CD14-positive monocyte (primary cell): ENCODE measurements around the gene CYSLTR2. TPM values are rescaled to one million over a fixed set of nuclear protein-coding genes. Genes with fewer than 3 reads are reported as not detected.

Experiments used
- DNase-seq, 3 donors: peaks; one replicate each; pipeline ENCODE4 v3.0.0-alpha.2; 2011 to 2022
- H2AFZ ChIP-seq: 2 replicates; pipeline ENCODE4 v1.6.0; 2012; ENCODE audit warnings: mild to moderate bottlenecking, low read depth, low read length, inconsistent platforms; ENCODE audit not compliant: insufficient read depth, poor library complexity, severe bottlenecking
- H3K27ac ChIP-seq, 2 donors: 1 replicate in 1 of 2; 2 replicates in 1 of 2; pipeline ENCODE4 v1.5.1; 2012 to 2013; ENCODE audit warnings: low read length in 2 of 2, control low read depth in 1 of 2, inconsistent platforms in 1 of 2, low read depth in 1 of 2, mild to moderate bottlenecking in 1 of 2
- H3K27me3 ChIP-seq, 2 donors: one replicate each; pipeline versions ENCODE4 v1.6.0 to v1.6.1; 2011 to 2013; ENCODE audit warnings: low read length in 2 of 2; ENCODE audit not compliant: control insufficient read depth in 2 of 2, insufficient read depth in 2 of 2
- H3K36me3 ChIP-seq, 2 donors: replicated peaks in 1 of 2; 1 replicate in 1 of 2; 2 replicates in 1 of 2; pipeline versions ENCODE4 v1.5.1 to v1.6.1; 2012 to 2013; ENCODE audit warnings: low read length in 2 of 2, control low read depth in 1 of 2, inconsistent platforms in 1 of 2, mild to moderate bottlenecking in 1 of 2; ENCODE audit not compliant: insufficient read depth in 2 of 2, control insufficient read depth in 1 of 2
- H3K4me1 ChIP-seq, 2 donors: 1 replicate in 1 of 2; 2 replicates in 1 of 2; pipeline versions ENCODE4 v1.5.1 to v1.6.1; 2012 to 2013; ENCODE audit warnings: low read length in 2 of 2, control low read depth in 1 of 2, inconsistent platforms in 1 of 2, mild to moderate bottlenecking in 1 of 2, moderate library complexity in 1 of 2; ENCODE audit not compliant: insufficient read depth in 2 of 2, control insufficient read depth in 1 of 2
- H3K4me2 ChIP-seq: replicated peaks from 2 replicates; pipeline ENCODE3; 2012; ENCODE audit warnings: low read length, moderate library complexity, mild to moderate bottlenecking; ENCODE audit not compliant: poor library complexity, severe bottlenecking; ENCODE audit errors: extremely low read depth
- H3K4me3 ChIP-seq, 3 experiments: fragments of 200-600 bp in 1 of 3; sonication (generic) in 1 of 3; replicated peaks in 1 of 3; 1 replicate in 2 of 3; 2 replicates in 1 of 3; pipeline ENCODE4 v1.5.1; 2011 to 2013; ENCODE audit warnings: low read length in 3 of 3, mild to moderate bottlenecking in 3 of 3, control low read depth in 2 of 3, low read depth in 2 of 3, inconsistent platforms in 1 of 3, moderate library complexity in 1 of 3
- H3K79me2 ChIP-seq: 2 replicates; pipeline ENCODE4 v1.6.0; 2012; ENCODE audit warnings: mild to moderate bottlenecking, control low read depth, inconsistent platforms, low read length, moderate library complexity; ENCODE audit not compliant: insufficient read depth
- H3K9ac ChIP-seq: 2 replicates; pipeline ENCODE4 v1.6.0; 2017; ENCODE audit warnings: low read length, mild to moderate bottlenecking; ENCODE audit not compliant: insufficient read depth, poor library complexity, severe bottlenecking
- H3K9me3 ChIP-seq, 2 donors: replicated peaks in 1 of 2; 1 replicate in 1 of 2; 2 replicates in 1 of 2; pipeline versions ENCODE4 v1.5.1 to v1.6.1; 2012 to 2013; ENCODE audit warnings: low read length in 2 of 2, control low read depth in 1 of 2; ENCODE audit not compliant: control insufficient read depth in 1 of 2, insufficient read depth in 1 of 2
- H4K20me1 ChIP-seq: 2 replicates; pipeline ENCODE4 v1.6.0; 2012; ENCODE audit warnings: mild to moderate bottlenecking, low read length, control low read depth, moderate library complexity; ENCODE audit not compliant: insufficient read depth
- H3K27ac Mint-ChIP-seq, 7 donors: one replicate each; pipeline ENCODE4 v1.8.0; 2020; ENCODE audit warnings: mild to moderate bottlenecking in 7 of 7, mixed read lengths in 7 of 7, moderate library complexity in 6 of 7, inconsistent platforms in 2 of 7
- H3K27me3 Mint-ChIP-seq, 3 donors: one replicate each; pipeline ENCODE4 v1.8.0; 2021 to 2022; ENCODE audit warnings: low read depth in 3 of 3, mild to moderate bottlenecking in 3 of 3, mixed read lengths in 3 of 3, moderate library complexity in 3 of 3, inconsistent platforms in 1 of 3
- H3K36me3 Mint-ChIP-seq, 2 donors: one replicate each; pipeline ENCODE4 v1.8.0; 2020; ENCODE audit warnings: mixed read lengths in 2 of 2, inconsistent platforms in 1 of 2, mild to moderate bottlenecking in 1 of 2
- H3K4me1 Mint-ChIP-seq: one replicate; pipeline ENCODE4 v1.8.0; 2020; ENCODE audit warnings: mild to moderate bottlenecking, mixed read lengths
- H3K4me3 Mint-ChIP-seq, 2 donors: one replicate each; pipeline ENCODE4 v1.8.0; 2020; ENCODE audit warnings: mild to moderate bottlenecking in 2 of 2, mixed read lengths in 2 of 2, moderate library complexity in 1 of 2
- H3K9me3 Mint-ChIP-seq, 7 donors: one replicate each; pipeline ENCODE4 v1.8.0; 2020 to 2022; ENCODE audit warnings: mixed read lengths in 7 of 7, mild to moderate bottlenecking in 6 of 7, moderate library complexity in 6 of 7, inconsistent platforms in 2 of 7
- CTCF ChIP-seq: fragments of 200-600 bp; IDR thresholded peaks from one replicate; pipeline ENCODE4 v1.8.0; 2022; ENCODE audit warnings: antibody characterized with exemption, mild to moderate bottlenecking
- WGBS: methylation state at CpG from one replicate; pipeline ENCODE4 v1.1.5; 2013; ENCODE audit warnings: missing lambda C conversion rate; ENCODE audit not compliant: insufficient coverage; 5-methylcytosine and 5-hydroxymethylcytosine counted together
- intact Hi-C, 2 donors: fragments of 100-400 bp; cut with micrococcal nuclease; formaldehyde crosslinking; loops; one replicate each; pipeline versions ENCODE4 v1.15.0 to v1.15.1; 2023
- polyA plus RNA-seq, 3 donors: library from polyadenylated mRNA; depleted of rRNA in 1 of 3; unstranded in 2 of 3; stranded (reverse) in 1 of 3; fragments of 300-500 nt in 2 of 3; fragments of >200 nt in 1 of 3; fragmentation: Illumina TruSeq in 2 of 3; gene quantifications; 1 replicate in 2 of 3; 2 replicates in 1 of 3; pipeline ENCODE4 v1.2.3, GENCODE V29; 2012 to 2021

The CYSLTR2 gene
- polyA plus RNA-seq, 3 donors = 1.9 to 6.5 (median 4.1) TPM

- Histone ChIP-seq H3K4me2 (no peak overlapping the region), H3K79me2 (no peaks in the 10 kb centered on the region), H3K27me3 (no peaks in the 10 kb centered on the region), H3K4me1 (no peaks in the 10 kb centered on the region), H3K36me3 (no peaks in the 10 kb centered on the region), H3K4me3 (no peak overlapping the region), H2AFZ (no peak overlapping the region), H4K20me1 (no peaks in the 10 kb centered on the region), H3K9ac (no peak overlapping the region), H3K27ac (no peak overlapping the region), H3K9me3 (peaks cover 3 to 4% of the 10 kb centered on the region in 2 donors)
- 97% methylated on average over 9 of the region's 9 CpGs for WGBS
- H3K27me3 Mint-ChIP-seq = peaks cover 0 to 2% (median 0%) of the 10 kb centered on the region in 3 donors
- intact Hi-C loops = no loop called here
- H3K4me1 Mint-ChIP-seq = peaks cover 12% of the 10 kb centered on the region
- TF ChIP-seq CTCF = no peak
- H3K9me3 Mint-ChIP-seq = peaks cover 2 to 9% (median 8%) of the 10 kb centered on the region in 7 donors
- H3K27ac Mint-ChIP-seq = peak overlapping the region in 4 of 7 donors; percentile 11 to 47 (median 22)
- no peak for DNase-seq
- no peaks in the 10 kb centered on the region for H3K36me3 Mint-ChIP-seq
- no peak overlapping the region for H3K4me3 Mint-ChIP-seq
Observed at GRCh38 chr13:48750588-48751383, 97.1 kb downstream of the CYSLTR2 start.

- Histone ChIP-seq H3K4me2 (no peak overlapping the region), H3K27me3 (no peaks in the 10 kb centered on the region), H3K27ac (no peak overlapping the region), H3K9ac (no peak overlapping the region), H4K20me1 (no peaks in the 10 kb centered on the region), H3K4me3 (no peak overlapping the region), H2AFZ (no peak overlapping the region), H3K36me3 (no peaks in the 10 kb centered on the region), H3K4me1 (no peaks in the 10 kb centered on the region), H3K79me2 (no peaks in the 10 kb centered on the region), H3K9me3 (peaks cover 13 to 24% of the 10 kb centered on the region in 2 donors)
- Mint-ChIP-seq H3K27me3 (no peaks in the 10 kb centered on the region), H3K4me1 (no peaks in the 10 kb centered on the region), H3K4me3 (no peak overlapping the region), H3K9me3 (peaks cover 17 to 36% (median 31%) of the 10 kb centered on the region in 7 donors), H3K36me3 (no peaks in the 10 kb centered on the region), H3K27ac (no peak overlapping the region)
- TF ChIP-seq CTCF = no peak
- 92% methylated on average over 8 of the region's 9 CpGs for WGBS
- DNase-seq = no peak
- intact Hi-C loops = loop anchor here (10.0 kb wide), 2 partner anchors 256 to 426 kb away; no protein-coding TSS in a partner anchor
Observed at GRCh38 chr13:48760626-48761025, 106.9 kb downstream of the CYSLTR2 start.

Other genes starting within 250 kb of the CYSLTR2 start
- 10 to 100 TPM; 17.2 to 72.6 (median 62.1) TPM for gene LPAR6, start 240.8 kb upstream of the CYSLTR2 start, polyA plus RNA-seq
- 100 to 1,000 TPM in 1 of 3 donors, 10 to 100 TPM in 2; 55.5 to 100 (median 64.4) TPM for gene RCBTB2, start 120.8 kb upstream of the CYSLTR2 start, polyA plus RNA-seq